Motor neuron (in vitro differentiated cells): Measurements from ENCODE around the gene RPL37A. TPM values are rescaled to one million over a fixed set of nuclear protein-coding genes. Genes with fewer than 3 reads are reported as not detected.

Source experiments
- ATAC-seq, 8 experiments: fragments of 200-7000 bp; cut with Tn5 transposase; replicated peaks in 6 of 8; 2 replicates each; pipeline ENCODE4 v1.8.0; 2021; ENCODE audit warnings: mild to moderate bottlenecking in 8 of 8, moderate library complexity in 8 of 8
- H3K27ac ChIP-seq, 2 donors: fragments of 250-450 bp; sonication (Bioruptor Pico); 2 replicates each; pipeline ENCODE4 v1.9.0; 2021; ENCODE audit warnings: antibody characterized with exemption in 2 of 2, mild to moderate bottlenecking in 2 of 2, moderate library complexity in 1 of 2
- H3K4me1 ChIP-seq, 2 donors: fragments of 250-450 bp; sonication (Bioruptor Pico); replicated peaks in 1 of 2; 2 replicates each; pipeline ENCODE4 v1.6.1; 2021; ENCODE audit warnings: antibody characterized with exemption in 2 of 2, mild to moderate bottlenecking in 2 of 2, moderate library complexity in 1 of 2
- H3K4me3 ChIP-seq, 5 donors: fragments of 250-450 bp; sonication (Bioruptor Pico); 2 replicates each; pipeline ENCODE4 v1.9.0; 2021; ENCODE audit warnings: antibody characterized with exemption in 5 of 5, mild to moderate bottlenecking in 5 of 5, moderate library complexity in 4 of 5
- WGBS, 10 experiments: fragments of 450-650 bp; shearing (Covaris generic); methylation state at CpG; one replicate each; pipeline ENCODE4 v1.0.0; 2022; 5-methylcytosine and 5-hydroxymethylcytosine counted together
- in situ Hi-C, 9 experiments: fragments of 400-800 bp; cut with MboI; loops; one replicate each; pipeline ENCODE4 v1.15.0; 2021; ENCODE audit warnings: low sequenced_read_pairs in 9 of 9, low pct_unique_long_range_greater_than_20kb in 2 of 9; ENCODE audit not compliant: unreplicated experiment in 9 of 9
- total RNA-seq, 8 experiments: library from RNA; unstranded; fragments of 300-600 nt; gene quantifications; 2 replicates each; pipeline versions ENCODE4 v1.2.3 to v1.2.4, GENCODE V29; 2022

RPL37A gene
- total RNA-seq, 8 experiments from 2014 or later: 3,612 to 10,644 (median 7,477) TPM

DNA sequence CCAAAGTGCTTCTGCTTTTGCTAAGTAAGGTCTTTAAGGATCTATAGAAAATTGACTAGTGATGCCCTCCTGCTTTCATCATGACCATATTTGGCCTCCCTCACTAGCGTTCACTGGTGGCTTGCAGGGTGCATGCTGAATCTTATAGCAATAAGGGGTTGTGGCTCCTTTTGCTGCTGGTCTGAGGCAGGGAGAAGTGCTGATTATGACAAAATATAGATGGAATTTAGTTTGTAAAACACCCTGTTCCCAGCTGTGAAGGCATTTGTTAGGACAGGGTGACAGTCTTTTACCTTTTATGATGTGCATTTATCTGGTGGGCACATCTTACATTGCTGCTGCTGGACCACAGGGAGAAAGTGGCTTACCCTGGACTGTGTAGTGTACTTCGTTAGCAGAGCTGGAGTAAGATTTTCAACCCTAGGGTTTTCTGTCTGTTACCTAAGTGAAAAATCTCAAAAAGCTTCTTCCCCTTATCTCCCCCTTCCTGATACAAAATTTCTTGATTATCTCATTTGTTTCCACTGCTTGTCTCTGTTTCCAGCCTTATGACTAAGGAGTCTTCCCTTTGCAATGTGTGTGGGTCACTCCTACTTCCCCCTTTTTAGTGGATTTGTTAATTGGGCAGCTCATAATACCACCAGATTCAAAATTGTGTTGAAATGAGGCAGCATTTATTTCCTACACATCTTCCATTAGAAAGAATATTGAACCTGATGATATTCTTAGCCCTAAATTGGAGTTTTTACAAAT lies 21.2 kb upstream of the RPL37A start:
- 38 to 100% (median 77%) methylated on average over 1 to 2 of the region's 2 CpGs; no CpG with 5 or more reads in 4 of the 10 experiments for WGBS, 10 experiments
- in situ Hi-C loops: no loop called here
- Histone ChIP-seq H3K4me1 (peaks cover 0 to 2% of the 10 kb centered on the region in 2 donors), H3K27ac (no peak overlapping the region), H3K4me3 (no peak overlapping the region)
- ATAC-seq: no peak

DNA sequence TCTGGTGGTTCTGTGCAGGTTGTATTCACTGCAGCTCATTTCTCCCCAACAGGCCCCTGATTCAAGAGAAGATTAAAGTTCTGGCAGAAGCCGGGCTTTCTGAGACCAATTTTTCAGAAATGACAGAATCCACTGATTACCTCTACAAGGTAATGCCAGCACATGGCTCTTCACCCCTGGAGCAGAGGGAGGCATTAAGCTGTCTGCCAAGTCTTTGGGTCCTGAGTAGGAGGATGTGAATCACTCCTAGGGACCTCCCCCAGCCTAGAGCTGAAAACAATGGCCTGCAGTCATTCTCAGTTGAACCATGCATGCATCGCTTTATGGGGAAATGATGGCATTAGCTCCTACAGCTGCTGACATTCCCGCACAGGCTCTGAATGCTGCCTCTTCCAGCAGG lies 20.5 kb upstream of the RPL37A start:
- in situ Hi-C loops: no loop called here

DNA sequence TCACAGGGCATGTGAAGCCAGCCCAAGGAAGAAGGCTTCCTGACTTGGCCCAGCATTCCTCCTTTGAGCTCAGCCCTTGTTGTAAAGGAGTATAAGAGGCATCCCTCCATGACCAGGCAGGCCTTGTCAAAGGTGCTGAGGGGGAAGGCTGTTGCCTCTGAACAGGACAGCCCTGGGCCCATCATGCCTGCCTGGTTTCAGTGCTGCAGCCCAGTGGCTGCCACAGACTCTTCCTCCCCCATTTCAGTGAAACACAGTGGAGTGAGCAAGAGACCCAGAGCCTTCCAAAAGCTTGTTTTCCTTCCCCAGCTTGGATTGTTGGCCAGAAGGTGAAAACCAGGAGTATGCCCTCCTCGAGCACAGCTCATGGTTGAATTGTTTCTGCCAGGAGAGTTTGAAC lies 19.9 kb upstream of the RPL37A start:
- H3K27ac ChIP-seq: no peak overlapping the region
- in situ Hi-C loops: no loop called here
- WGBS, 10 experiments: 60 to 83% (median 67%) methylated on average over 1 of the region's 1 CpG; no CpG with 5 or more reads in 5 of the 10 experiments
- H3K4me1 ChIP-seq: peaks cover 0 to 2% of the 10 kb centered on the region in 2 donors
- ATAC-seq: peak in 4 of 8 experiments; percentile 13 to 39 (median 24)
- no peak overlapping the region for H3K4me3 ChIP-seq

More for the DNA sequence above, 20.5 kb upstream of the RPL37A start:
- WGBS, 10 experiments: 0 to 70% (median 35%) methylated on average over 2 to 3 of the region's 3 CpGs; no CpG with 5 or more reads in 4 of the 10 experiments
- H3K4me1 ChIP-seq: peaks cover 0 to 2% of the 10 kb centered on the region in 2 donors
- H3K4me3 ChIP-seq: no peak overlapping the region
- ATAC-seq: peak in 7 of 8 experiments; percentile 50 to 99 (median 94)
- H3K27ac ChIP-seq: no peak overlapping the region

DNA sequence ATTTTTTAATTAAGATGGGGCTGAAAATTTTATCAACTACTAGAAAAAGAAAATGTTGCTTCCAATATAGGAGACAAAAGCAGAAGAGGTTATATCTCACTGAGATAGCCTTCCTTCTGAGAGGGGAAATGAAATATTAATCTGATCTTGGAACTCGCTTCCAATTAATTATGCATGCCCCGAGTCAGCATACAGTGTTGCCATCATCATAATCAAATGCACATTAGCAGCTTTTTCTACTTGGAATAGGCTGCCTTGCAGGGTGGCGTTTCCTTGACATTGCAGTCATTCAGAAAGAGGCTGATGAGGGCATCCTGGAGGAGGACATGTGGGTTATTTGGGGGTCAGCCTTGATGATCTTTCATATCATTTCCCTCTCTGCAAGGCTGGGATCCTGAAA lies 18.4 kb upstream of the RPL37A start:
- in situ Hi-C loops: no loop called here
- H3K27ac ChIP-seq: no peak overlapping the region
- WGBS, 10 experiments: 7 to 93% (median 68%) methylated on average over 1 to 3 of the region's 3 CpGs; no CpG with 5 or more reads in 2 of the 10 experiments
- H3K4me3 ChIP-seq: no peak overlapping the region
- no peak for ATAC-seq
- H3K4me1 ChIP-seq: peaks cover 0 to 2% of the 10 kb centered on the region in 2 donors

DNA sequence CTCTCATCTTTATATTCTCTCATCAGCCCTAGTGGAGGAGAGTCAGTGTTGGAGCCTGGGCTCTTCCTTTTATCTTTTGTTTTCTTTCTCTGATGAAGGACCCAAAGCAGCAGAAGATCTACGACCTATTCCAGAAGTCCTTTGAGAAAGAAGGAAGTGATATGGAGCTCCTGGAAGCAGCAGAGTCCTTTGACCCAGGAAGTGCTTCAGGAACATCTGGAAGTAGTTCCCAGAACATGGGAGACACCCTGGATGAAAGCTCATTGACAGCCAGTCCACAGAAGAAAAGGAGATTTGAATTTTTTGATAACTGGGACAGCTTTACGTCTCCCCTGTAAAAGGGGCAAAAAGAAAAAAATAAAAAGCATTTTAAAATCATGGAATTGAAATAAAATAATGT lies 16.0 kb upstream of the RPL37A start:
- 52 to 100% (median 84%) methylated on average over 2 of the region's 2 CpGs; no CpG with 5 or more reads in 2 of the 10 experiments for WGBS, 10 experiments
- no peak for ATAC-seq
- Histone ChIP-seq H3K27ac (no peak overlapping the region), H3K4me1 (peaks cover 0 to 2% of the 10 kb centered on the region in 2 donors), H3K4me3 (no peak overlapping the region)
- in situ Hi-C loops: no loop called here

DNA sequence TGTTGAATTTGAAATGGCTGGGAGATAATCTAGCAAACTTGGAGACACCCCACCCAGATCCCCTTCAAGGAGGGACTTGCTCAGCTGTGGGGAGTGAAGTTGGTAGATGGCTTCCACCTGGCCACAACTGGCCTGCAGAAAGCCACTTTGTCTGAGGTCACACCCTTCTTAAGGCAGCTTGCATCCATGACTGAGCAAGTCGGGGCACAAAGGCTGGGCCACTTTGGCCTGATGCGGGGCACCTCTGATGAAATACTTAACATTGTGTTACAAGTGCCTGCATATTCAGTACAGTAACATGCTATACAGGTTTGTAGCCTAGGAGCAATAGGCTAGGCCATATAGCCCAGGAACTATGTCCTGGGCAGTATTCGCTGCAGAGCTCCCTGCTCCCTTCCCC lies 13.4 kb upstream of the RPL37A start:
- peak in 1 of 8 experiments; percentile 36 for ATAC-seq
- H3K27ac ChIP-seq: no peak overlapping the region
- no peaks in the 10 kb centered on the region for H3K4me1 ChIP-seq
- 90 to 100% (median 94%) methylated on average over 1 to 3 of the region's 3 CpGs; no CpG with 5 or more reads in 6 of the 10 experiments for WGBS, 10 experiments
- H3K4me3 ChIP-seq: no peak overlapping the region
- in situ Hi-C loops: no loop called here

DNA sequence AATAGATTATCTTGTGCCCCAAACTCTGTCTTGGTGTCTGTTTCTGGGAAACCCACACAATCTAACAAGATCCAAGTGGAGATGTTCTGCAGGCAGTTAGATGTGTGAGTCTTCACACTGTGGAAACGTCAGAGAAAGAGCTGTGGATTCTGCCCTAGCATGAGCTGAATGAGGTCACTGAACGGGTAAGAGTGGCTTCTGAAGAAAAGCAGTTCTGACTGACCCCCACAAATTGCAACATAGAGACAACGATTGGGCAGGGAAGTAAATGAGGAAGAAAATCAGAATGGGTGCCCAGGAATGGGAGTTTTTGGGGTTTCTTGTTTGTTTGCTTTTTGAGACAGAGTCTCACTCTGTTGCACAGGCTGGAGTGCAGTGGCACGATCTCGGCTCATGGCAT lies 12.9 kb upstream of the RPL37A start:
- H3K4me1 ChIP-seq: no peaks in the 10 kb centered on the region
- in situ Hi-C loops: no loop called here
- WGBS, 10 experiments: 40 to 96% (median 71%) methylated on average over 1 to 5 of the region's 5 CpGs; no CpG with 5 or more reads in 5 of the 10 experiments
- no peak overlapping the region for H3K27ac ChIP-seq
- ATAC-seq: no peak
- H3K4me3 ChIP-seq: no peak overlapping the region

DNA sequence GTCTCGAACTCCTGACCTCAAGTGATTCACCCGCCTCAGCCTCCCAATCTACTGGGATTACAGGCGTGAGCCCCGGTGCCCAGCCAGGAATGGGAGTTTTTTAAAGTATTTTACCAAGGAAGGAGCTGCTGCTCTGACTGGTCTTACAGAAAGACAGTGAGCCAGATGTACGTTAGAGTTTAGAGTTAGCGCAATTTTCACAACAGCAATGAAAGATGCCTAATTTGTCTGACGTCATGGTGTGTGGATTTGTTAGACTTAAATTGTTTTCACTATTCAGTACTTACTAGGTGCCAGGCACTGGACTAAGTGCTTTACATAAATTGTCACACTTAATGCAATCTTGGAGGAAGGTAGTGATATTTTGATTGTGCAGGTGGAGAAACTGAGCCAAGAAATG lies 12.4 kb upstream of the RPL37A start:
- WGBS, 10 experiments: 60 to 100% (median 100%) methylated on average over 1 to 7 of the region's 7 CpGs; no CpG with 5 or more reads in 5 of the 10 experiments
- Histone ChIP-seq H3K27ac (no peak overlapping the region), H3K4me3 (no peak overlapping the region), H3K4me1 (no peaks in the 10 kb centered on the region)
- ATAC-seq: no peak
- in situ Hi-C loops: no loop called here

DNA sequence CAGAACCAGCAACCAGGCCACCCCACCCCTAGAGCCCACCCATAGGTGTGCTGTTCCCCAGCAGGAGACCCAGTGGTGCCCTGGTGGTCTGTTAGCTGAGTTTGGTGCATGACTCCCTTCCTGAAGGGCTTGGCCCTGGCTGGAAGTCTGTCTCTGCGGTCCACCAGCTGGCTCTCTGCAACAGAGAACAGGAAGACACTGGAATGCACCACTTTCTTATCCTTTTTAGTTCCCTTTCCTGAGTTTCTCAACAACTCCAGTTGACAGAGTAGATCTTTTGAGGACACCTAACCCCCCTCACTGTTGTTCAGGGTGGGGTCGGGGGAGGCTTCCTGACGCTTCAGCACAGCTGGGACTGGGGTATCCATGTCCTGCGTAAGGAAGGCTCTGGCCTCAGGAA lies 11.9 kb upstream of the RPL37A start:
- peaks cover 0 to 2% of the 10 kb centered on the region in 2 donors for H3K4me1 ChIP-seq
- no peak overlapping the region for H3K27ac ChIP-seq
- ATAC-seq: no peak
- WGBS, 10 experiments: 78 to 83% methylated on average over 4 of the region's 4 CpGs; no CpG with 5 or more reads in 8 of the 10 experiments
- H3K4me3 ChIP-seq: no peak overlapping the region
- in situ Hi-C loops: no loop called here

DNA sequence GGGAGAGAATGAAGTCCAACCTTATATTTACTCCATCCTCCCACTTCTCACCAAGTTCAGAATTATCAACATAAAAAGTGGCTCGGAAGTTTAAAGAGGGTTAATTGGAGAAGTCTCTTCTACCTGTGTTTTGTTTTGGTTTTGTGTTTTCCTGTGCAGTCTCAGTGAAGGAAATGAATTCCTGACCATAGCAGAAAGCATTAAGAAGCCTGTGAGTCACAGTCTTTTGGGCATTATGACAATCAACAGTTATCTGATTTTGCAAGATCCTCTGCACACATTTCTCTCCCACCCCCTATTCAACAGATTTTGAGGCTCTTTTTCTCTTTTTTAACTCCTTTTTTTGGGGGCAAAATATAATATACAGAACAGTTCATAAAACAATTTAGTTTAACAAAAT lies 8.6 kb upstream of the RPL37A start:
- Histone ChIP-seq H3K4me3 (no peak overlapping the region), H3K4me1 (peaks cover 10% of the 10 kb centered on the region in 2 donors), H3K27ac (no peak overlapping the region)
- in situ Hi-C loops: no loop called here
- 17 to 100% (median 80%) methylated on average over 1 of the region's 1 CpG; no CpG with 5 or more reads in 4 of the 10 experiments for WGBS, 10 experiments
- ATAC-seq: peak in 2 of 8 experiments; percentile 39 to 48

DNA sequence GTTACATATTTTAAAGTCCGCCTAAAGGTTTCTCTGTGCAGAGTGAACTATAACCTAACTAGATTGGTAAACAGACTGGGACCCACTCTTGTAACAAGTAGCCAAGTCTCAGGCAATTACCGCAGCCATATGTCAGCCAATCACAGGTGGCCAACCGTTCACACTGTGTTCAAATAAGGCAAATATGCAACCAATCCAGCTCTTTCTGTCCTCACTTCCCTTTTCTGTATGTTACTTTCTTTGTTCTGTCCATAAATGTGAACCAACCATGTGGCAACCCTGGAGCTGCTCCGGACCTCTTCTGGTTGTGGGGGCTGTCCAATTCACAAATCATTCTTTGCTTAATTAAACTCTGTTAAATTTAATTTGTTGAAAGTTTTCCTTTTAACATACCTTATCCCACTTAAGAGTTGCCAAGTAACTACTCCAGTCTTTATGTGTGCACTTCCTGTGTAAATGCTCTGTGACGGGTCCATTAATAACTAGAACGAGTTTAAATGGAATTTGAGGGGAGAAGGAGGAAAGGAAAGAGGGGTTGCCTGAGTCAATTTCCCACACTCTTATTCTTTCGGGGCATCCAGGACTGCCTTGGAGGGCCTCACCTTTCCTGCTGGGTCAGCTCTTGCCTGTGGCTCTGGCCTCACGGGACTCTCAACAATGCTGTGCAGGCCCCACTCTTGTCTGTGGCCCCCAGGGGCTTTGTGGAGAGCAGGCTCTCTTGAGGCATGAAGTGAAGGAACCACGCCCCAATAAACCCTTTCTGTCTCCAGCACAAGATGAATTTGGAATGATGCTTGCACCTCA lies 6.6 kb upstream of the RPL37A start:
- 55 to 100% (median 82%) methylated on average over 2 to 7 of the region's 9 CpGs for WGBS, 10 experiments
- in situ Hi-C loops: no loop called here

DNA sequence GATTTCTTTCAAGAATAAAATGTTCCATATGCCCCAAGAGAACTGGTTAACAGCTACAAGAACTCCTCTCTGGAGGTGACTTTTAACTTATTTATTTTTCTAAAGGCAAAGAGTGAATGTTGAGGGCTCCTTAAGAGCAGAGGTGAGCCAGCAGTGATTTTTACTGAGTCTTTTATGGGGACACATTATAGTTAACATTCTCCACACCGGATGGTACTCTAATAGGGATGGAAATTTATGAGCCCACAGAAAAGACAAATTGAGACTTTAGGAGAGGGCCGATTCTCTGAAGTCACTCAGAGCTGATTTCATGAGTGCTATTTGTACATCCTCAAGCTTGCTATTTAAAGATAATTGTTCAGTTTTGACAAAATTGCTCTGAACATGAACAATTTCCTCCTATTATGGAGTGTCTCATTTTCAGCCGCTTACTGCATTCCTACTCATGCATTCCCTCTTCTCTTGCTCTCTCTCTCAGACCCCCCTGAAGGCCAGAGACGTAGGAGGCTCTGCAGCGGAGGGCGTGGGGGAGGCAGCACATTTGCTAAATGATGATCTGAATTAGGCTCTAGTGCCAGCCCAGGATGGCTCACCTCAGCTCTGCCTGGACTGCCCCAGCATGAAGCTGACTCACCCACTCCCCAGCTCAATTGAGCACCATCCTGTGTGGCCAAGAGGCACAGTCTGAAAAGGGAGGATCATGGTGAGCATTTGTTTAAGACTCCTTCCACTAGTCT lies 5.9 kb upstream of the RPL37A start:
- 0 to 100% (median 33%) methylated on average over 1 to 5 of the region's 6 CpGs; no CpG with 5 or more reads in 3 of the 10 experiments for WGBS, 10 experiments
- peak in 7 of 8 experiments; percentile 45 to 95 (median 55) for ATAC-seq
- in situ Hi-C loops: no loop called here
- peaks cover 12 to 14% of the 10 kb centered on the region in 2 donors for H3K4me1 ChIP-seq
- H3K4me3 ChIP-seq: no peak overlapping the region
- H3K27ac ChIP-seq: no peak overlapping the region

More for the DNA sequence above, 6.6 kb upstream of the RPL37A start:
- no peak overlapping the region for H3K27ac ChIP-seq
- ATAC-seq: peak in 1 of 8 experiments; percentile 5
- peaks cover 10% of the 10 kb centered on the region in 2 donors for H3K4me1 ChIP-seq
- no peak overlapping the region for H3K4me3 ChIP-seq
